NT2/D1 (cell line): Measurements from ENCODE around the gene MAP3K20.
"Not testable (repeated sequence)": the region's sequence is repeated elsewhere in the genome, so short reads cannot be mapped to it uniquely, and the experiment has no call there.

Experiments
- DNase-seq: peaks from one replicate; pipeline ENCODE4 v3.0.0-alpha.2; 2011; ENCODE audit warnings: low read depth, low spot score
- H3K27me3 ChIP-seq: 2 replicates; pipeline ENCODE4 v1.6.0; 2011; ENCODE audit warnings: mild to moderate bottlenecking; ENCODE audit not compliant: insufficient read length, insufficient read depth
- H3K36me3 ChIP-seq: 2 replicates; pipeline ENCODE4 v1.6.1; 2011; ENCODE audit warnings: mild to moderate bottlenecking, low read length, mixed read lengths; ENCODE audit not compliant: insufficient read depth, insufficient read length
- H3K4me1 ChIP-seq: 2 replicates; pipeline ENCODE4 v1.5.1; 2011; ENCODE audit not compliant: insufficient read depth, insufficient read length
- H3K4me3 ChIP-seq: 2 replicates; pipeline ENCODE4 v1.5.1; 2011; ENCODE audit warnings: low read depth; ENCODE audit not compliant: insufficient read length
- H3K9ac ChIP-seq: 2 replicates; pipeline ENCODE4 v1.6.0; 2011; ENCODE audit warnings: low read depth; ENCODE audit not compliant: insufficient read length
- H3K9me3 ChIP-seq: 2 replicates; pipeline ENCODE4 v1.5.1; 2011; ENCODE audit warnings: mild to moderate bottlenecking, low read length; ENCODE audit not compliant: insufficient read depth
- SUZ12 ChIP-seq: IDR thresholded peaks from 2 replicates; pipeline ENCODE4 v1.6.1; 2011; ENCODE audit not compliant: insufficient read length, insufficient read depth; ENCODE audit errors: extremely low read depth
- YY1 ChIP-seq: IDR thresholded peaks from 2 replicates; pipeline ENCODE4 v1.6.1; 2011; ENCODE audit not compliant: insufficient read length, insufficient read depth
- ZNF274 ChIP-seq: IDR thresholded peaks from 2 replicates; pipeline ENCODE4 v1.6.1; 2011; ENCODE audit warnings: mild to moderate bottlenecking, low read depth, low read length

MAP3K20 gene

DNA sequence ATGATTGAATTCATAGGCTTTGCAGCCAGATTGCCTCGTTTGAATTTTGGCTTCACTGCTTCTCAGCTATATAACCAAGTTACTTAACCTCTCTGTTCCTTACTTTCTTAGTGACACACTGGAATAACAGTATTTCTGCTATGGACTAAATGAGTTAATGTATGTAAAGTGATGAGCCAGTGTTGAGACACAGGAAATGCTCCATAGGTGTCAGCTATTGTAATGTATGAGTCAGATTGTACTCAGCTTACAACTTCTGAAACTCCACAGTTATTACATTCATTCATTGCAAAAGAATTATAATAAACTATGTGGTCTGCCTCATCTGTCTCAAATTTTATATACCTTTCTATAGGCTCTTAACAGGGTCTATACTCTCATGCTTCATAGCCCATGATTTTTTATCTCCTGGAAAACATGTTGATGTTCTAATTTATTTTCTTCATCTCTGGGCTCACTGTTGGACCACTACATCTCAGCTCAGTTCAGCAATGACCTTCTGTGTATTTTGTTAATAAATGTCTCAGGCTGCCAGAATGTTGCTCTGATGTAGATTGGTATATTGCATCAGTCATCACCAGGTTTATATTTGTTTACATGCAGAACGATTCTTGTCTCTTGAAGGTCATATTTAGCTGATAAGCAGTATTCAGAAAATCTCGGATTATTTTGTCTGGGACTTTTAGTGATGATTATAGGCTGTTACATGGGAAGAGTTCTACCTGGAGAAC lies 76.2 kb downstream of the MAP3K20 start:
- TF ChIP-seq SUZ12 (no peak), ZNF274 (no peak), YY1 (no peak)
- H3K4me1 ChIP-seq = no peaks in the 10 kb centered on the region

DNA sequence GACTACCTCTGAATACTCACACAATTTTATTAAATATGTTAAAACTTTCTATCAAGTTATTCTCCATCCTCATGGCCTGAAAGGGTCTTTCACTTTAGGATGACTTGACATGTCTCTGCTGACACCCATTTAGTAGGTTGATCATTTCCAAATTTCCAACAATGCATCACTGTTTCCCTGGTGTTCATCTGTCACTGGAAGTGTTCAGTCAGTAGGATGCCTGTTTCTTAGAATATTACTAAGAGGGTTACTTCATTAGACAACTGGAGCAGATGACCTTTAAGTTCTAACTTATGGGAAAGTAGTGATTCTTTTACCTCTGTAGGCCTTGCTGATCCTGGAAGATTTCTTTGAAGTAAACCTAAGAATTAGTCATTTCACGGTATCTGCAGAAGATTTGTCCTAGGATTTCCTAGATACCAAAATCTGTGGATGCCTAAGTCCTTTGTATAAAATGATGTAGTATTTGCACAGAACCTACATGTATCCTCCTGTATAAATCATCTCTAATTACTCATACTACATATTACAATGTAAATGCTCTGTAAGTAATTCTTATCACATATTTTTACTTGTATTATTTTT lies 77.7 kb downstream of the MAP3K20 start:
- no peaks in the 10 kb centered on the region for H3K36me3 ChIP-seq
- H3K4me3 ChIP-seq = no peak overlapping the region
- TF ChIP-seq ZNF274 (no peak), SUZ12 (no peak), YY1 (no peak)
- DNase-seq = no peak
- no peak overlapping the region for H3K9ac ChIP-seq
- H3K4me1 ChIP-seq = no peaks in the 10 kb centered on the region
- peaks cover 11% of the 10 kb centered on the region; the same call in 1 of the 2 replicates for H3K9me3 ChIP-seq
- no peaks in the 10 kb centered on the region for H3K27me3 ChIP-seq

More for the DNA sequence above, 76.2 kb downstream of the MAP3K20 start:
- Histone ChIP-seq H3K4me3 (no peak overlapping the region), H3K27me3 (no peaks in the 10 kb centered on the region), H3K36me3 (no peaks in the 10 kb centered on the region), H3K9me3 (peaks cover 11% of the 10 kb centered on the region; the same call in 1 of the 2 replicates), H3K9ac (no peak overlapping the region)
- DNase-seq = no peak

DNA sequence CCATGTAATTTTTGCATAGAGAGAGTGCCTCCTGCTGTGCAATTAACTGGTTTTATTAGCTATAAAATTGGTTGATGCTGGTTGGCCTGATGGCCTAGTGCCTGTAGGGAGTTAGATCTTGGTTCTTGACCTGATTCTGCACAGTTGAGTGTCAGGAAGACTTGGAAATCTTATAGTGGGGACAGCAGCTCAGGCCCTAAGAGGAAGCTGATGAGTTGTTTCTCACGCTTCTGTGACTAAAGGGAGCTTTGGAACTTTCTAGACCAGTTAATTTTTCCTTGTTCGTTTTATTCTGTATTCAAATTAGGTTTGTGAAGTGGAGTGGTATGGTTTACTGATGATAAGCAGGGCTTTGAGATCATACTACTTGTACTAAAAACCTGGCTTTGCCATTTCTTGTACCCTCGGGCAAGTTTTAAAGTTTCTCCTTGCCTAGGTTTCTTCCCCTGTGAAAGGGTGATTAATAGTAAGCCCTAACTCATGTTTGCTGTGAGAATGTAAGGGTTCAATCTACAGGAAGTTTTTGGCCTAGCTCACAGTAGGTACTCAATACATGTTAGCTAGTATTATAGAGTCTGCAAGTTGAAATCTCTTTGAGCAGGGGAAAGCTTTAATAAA lies 82.1 kb downstream of the MAP3K20 start:
- no peak overlapping the region for H3K4me3 ChIP-seq
- peaks cover 3% of the 10 kb centered on the region for H3K36me3 ChIP-seq
- H3K27me3 ChIP-seq = no peaks in the 10 kb centered on the region
- H3K9ac ChIP-seq = no peak overlapping the region
- peaks cover 11% of the 10 kb centered on the region; the same call in 1 of the 2 replicates for H3K9me3 ChIP-seq
- no peak for DNase-seq
- H3K4me1 ChIP-seq = no peaks in the 10 kb centered on the region
- TF ChIP-seq YY1 = no peak
- TF ChIP-seq SUZ12 = no peak
- TF ChIP-seq ZNF274 = no peak

DNA sequence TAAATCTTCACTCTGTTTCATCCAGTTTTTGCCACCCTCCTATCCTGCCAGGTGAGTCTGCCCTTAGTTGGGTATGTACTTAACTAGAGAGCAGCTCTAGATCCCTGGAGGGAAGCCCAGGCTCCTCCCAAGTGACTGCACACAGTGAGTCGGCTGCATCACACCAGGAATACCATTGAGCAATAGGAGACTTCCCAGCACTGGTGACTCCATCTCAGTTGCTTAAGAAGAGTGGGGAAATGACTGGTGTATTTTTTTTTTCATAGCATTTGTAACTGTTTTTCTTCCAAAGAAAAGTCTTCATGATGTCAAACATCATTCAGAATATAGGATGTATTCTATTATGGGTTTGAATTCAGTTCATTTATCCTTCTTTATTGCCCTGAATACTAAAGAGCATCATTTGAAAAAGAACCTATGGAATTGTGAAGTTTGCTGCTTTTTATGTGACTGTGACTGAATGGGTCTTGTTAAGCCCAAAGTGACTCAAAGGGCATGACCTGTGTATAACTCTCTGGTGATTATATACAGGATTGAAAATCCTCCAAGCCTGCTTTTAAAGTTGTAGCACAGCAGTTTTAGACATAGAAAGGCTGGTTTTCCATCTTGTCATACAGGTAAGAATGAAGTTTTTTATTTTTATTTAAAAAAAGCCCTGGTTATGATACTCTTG lies 84.3 kb downstream of the MAP3K20 start:
- no peak overlapping the region for H3K9ac ChIP-seq
- H3K27me3 ChIP-seq = no peaks in the 10 kb centered on the region
- H3K4me3 ChIP-seq = no peak overlapping the region
- H3K36me3 ChIP-seq = peaks cover 3% of the 10 kb centered on the region
- peak; percentile 22 for DNase-seq
- no peaks in the 10 kb centered on the region for H3K4me1 ChIP-seq
- H3K9me3 ChIP-seq = peaks cover 16% of the 10 kb centered on the region; the same call in 1 of the 2 replicates
- no peak for TF ChIP-seq ZNF274

DNA sequence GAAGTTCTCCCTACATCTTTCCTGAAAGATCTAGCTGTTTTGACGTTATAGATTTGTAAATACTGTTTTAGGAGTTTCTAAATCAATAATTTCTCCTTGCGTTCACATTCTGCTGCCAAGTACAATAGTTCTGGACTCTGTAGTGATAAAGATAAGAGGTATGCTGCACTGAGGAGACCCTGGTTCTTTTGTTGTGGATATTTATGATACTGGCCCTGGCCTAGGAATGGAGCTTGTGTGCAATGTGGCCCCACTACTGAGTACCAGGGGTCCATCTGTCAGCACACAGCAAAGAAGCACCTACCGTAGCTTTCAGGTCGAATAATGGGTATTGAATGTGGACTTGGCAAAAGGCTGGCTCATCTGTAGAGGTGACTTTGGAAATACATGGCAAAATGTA lies 85.0 kb downstream of the MAP3K20 start:
- Histone ChIP-seq H3K4me3 (no peak overlapping the region), H3K4me1 (no peaks in the 10 kb centered on the region), H3K9ac (no peak overlapping the region), H3K36me3 (peaks cover 3% of the 10 kb centered on the region), H3K9me3 (peaks cover 15% of the 10 kb centered on the region; the same call in 1 of the 2 replicates), H3K27me3 (no peaks in the 10 kb centered on the region)
- DNase-seq = no peak
- TF ChIP-seq YY1 (no peak), SUZ12 (no peak), ZNF274 (no peak)

DNA sequence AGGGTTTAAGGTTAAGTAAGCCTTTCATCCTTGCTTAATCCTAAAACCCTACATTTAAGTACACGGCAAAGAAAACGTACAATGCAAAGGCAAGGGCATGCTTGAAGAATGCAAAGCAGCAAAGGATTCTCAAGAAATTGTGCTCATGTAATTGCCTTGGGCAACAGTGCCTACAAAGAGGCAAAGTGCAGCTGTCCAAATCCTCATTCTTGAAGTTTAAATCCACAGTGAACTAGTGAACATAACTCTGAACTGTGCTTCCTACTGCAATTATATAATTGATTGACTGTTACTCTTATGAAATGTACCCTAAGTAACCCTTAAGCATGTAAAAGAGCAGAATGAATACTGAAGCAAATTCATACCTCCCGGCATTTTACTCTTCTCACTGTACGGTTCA lies 85.4 kb downstream of the MAP3K20 start:
- Histone ChIP-seq H3K9me3 (0 out of 2 replicates have a peak, but pooled peaks cover 11% of the 10 kb centered on the region), H3K4me1 (no peaks in the 10 kb centered on the region), H3K36me3 (peaks cover 3% of the 10 kb centered on the region), H3K27me3 (no peaks in the 10 kb centered on the region), H3K9ac (no peak overlapping the region), H3K4me3 (no peak overlapping the region)
- TF ChIP-seq ZNF274 = no peak
- no peak for DNase-seq

DNA sequence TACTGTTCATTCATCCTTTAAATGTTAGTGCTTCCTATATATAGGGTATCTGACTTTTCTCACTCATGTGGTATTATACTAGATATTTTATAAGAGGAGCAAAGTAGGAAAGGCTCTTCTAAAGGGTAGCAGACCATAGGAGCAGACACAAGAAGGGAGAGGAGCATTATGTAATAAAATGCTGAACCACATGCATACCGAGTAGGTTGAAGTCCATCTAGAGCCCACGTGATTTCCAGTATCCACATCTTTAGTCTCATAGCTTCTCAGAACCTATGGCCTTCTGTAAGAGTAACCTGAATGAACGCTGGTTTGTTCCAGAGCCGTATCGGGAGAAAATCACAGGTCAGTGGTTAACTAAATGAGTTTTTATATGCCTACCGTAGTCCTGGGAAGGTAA lies 85.9 kb downstream of the MAP3K20 start:
- no peak for TF ChIP-seq SUZ12
- TF ChIP-seq YY1 = no peak
- no peak for TF ChIP-seq ZNF274
- Histone ChIP-seq H3K4me1 (no peaks in the 10 kb centered on the region), H3K4me3 (no peak overlapping the region), H3K9me3 (0 out of 2 replicates have a peak, but pooled peaks cover 6% of the 10 kb centered on the region), H3K27me3 (no peaks in the 10 kb centered on the region), H3K9ac (no peak overlapping the region), H3K36me3 (peaks cover 3% of the 10 kb centered on the region)
- DNase-seq = no peak

DNA sequence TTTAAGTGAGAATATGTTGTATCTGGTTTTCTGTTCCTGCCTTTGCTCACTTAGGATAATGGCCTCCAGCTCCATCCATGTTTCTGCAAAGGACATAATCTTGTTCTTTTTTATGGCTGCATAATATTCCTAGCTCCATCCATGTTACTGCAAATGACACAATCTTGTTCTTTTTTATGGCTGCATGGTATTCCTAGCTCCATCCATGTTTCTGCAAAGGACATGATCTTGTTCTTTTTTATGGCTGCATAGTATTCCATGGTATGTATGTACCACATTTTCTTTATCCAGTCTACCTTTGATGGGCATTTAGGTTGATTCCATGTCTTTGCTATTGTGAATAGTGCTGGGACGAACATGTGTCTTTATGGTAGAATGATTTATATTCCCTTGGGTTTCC lies 87.7 kb downstream of the MAP3K20 start:
- H3K4me3 ChIP-seq, H3K4me1 ChIP-seq, H3K27me3 ChIP-seq, H3K36me3 ChIP-seq, DNase-seq, H3K9ac ChIP-seq, H3K9me3 ChIP-seq: not testable (repeated sequence)
